Stimulated activated CD4-positive, alpha-beta T cell treated with anti-CD3 and anti-CD28 coated beads, Interleukin-15, amount 100 ng/mL, for 1 hour (primary cell): ENCODE measurements around the gene GAS7.
A peak's percentile ranks its signal among the peaks of the same experiment; 100 is the strongest.

Source experiments
- DNase-seq, 2 donors: peaks; one replicate each; pipeline ENCODE4 v3.0.0-alpha.2; 2020; ENCODE audit warnings: low read depth in 1 of 2, low spot score in 1 of 2

The GAS7 gene

GRCh38 chr17:10198509-10199249, at the start of gene GAS7:
Gene GAS7, minus strand, starts transcription at chr17:10198606.
- peak in 1 of 2 donors; percentile 2 for DNase-seq

- DNase-seq, result no peak
Observed at GRCh38 chr17:10247810-10248209, 49.4 kb upstream of the GAS7 start.

- DNase-seq, result no peak
Observed at GRCh38 chr17:10243883-10244844, 45.8 kb upstream of the GAS7 start.

- no peak for DNase-seq
Observed at GRCh38 chr17:10241781-10242180, 43.4 kb upstream of the GAS7 start.

- no peak for DNase-seq
Observed at GRCh38 chr17:10238661-10239060, 40.3 kb upstream of the GAS7 start.

GRCh38 chr17:10234033-10234432, 35.6 kb upstream of the GAS7 start:
- no peak for DNase-seq

- DNase-seq, result no peak
Observed at GRCh38 chr17:10233161-10233560, 34.8 kb upstream of the GAS7 start.

- no peak for DNase-seq
Observed at GRCh38 chr17:10229181-10229580, 30.8 kb upstream of the GAS7 start.

- peak in 1 of 2 donors; percentile 3 for DNase-seq
Observed at GRCh38 chr17:10226930-10227695, 28.7 kb upstream of the GAS7 start.

GRCh38 chr17:10224582-10225195, 26.3 kb upstream of the GAS7 start:
- no peak for DNase-seq

GRCh38 chr17:10219193-10219592, 20.8 kb upstream of the GAS7 start:
- no peak for DNase-seq

- no peak for DNase-seq
Observed at GRCh38 chr17:10217916-10218315, 19.5 kb upstream of the GAS7 start.

GRCh38 chr17:10216213-10216938, 18.0 kb upstream of the GAS7 start:
- no peak for DNase-seq

- no peak for DNase-seq
Observed at GRCh38 chr17:10215286-10215685, 16.9 kb upstream of the GAS7 start.

- DNase-seq, result no peak
Observed at GRCh38 chr17:10211666-10212065, 13.3 kb upstream of the GAS7 start.

GRCh38 chr17:10210151-10210574, 11.8 kb upstream of the GAS7 start:
- no peak for DNase-seq

GRCh38 chr17:10208604-10209193, 10.3 kb upstream of the GAS7 start:
- DNase-seq, result no peak

GRCh38 chr17:10207153-10207552, 8.7 kb upstream of the GAS7 start:
- DNase-seq, result no peak

GRCh38 chr17:10205549-10206185, 7.3 kb upstream of the GAS7 start:
- DNase-seq, result no peak
